Natural killer cell (primary cell): ENCODE measurements around the gene KRTAP10-8. TPM values are rescaled to one million over a fixed set of nuclear protein-coding genes. Genes with fewer than 3 reads are reported as not detected.
A peak's percentile ranks its signal among the peaks of the same experiment; 100 is the strongest.
"Not testable (repeated sequence)": the region's sequence is repeated elsewhere in the genome, so short reads cannot be mapped to it uniquely, and the experiment has no call there.

Experiments used
- ATAC-seq, 3 donors: fragments of 150-1000 bp in 2 of 3; fragments of 200-7000 bp in 1 of 3; cut with Tn5 transposase; 1 replicate in 1 of 3; 2 replicates in 2 of 3; pipeline ENCODE4 v1.10.0; 2021; ENCODE audit warnings: mild to moderate bottlenecking in 2 of 3, moderate library complexity in 2 of 3
- DNase-seq, 2 donors: peaks; one replicate each; pipeline versions ENCODE4 v3.0.0 to v3.0.0-alpha.2; 2013 to 2021; ENCODE audit warnings: mixed read lengths in 1 of 2
- H3K27ac ChIP-seq: one replicate; pipeline ENCODE4 v1.5.1; 2013; ENCODE audit warnings: mild to moderate bottlenecking, low read length
- H3K27me3 ChIP-seq: one replicate; pipeline ENCODE4 v1.6.1; 2013; ENCODE audit warnings: low read length; ENCODE audit not compliant: control insufficient read depth, insufficient read depth
- H3K36me3 ChIP-seq: one replicate; pipeline ENCODE4 v1.6.1; 2013; ENCODE audit warnings: low read length; ENCODE audit not compliant: control insufficient read depth, insufficient read depth
- H3K4me1 ChIP-seq: one replicate; pipeline ENCODE4 v1.6.1; 2013; ENCODE audit warnings: low read length; ENCODE audit not compliant: control insufficient read depth, insufficient read depth
- H3K4me3 ChIP-seq: one replicate; pipeline ENCODE4 v1.5.1; 2013; ENCODE audit warnings: low read length
- H3K9me3 ChIP-seq: one replicate; pipeline ENCODE4 v1.6.1; 2013; ENCODE audit warnings: low read length; ENCODE audit not compliant: control insufficient read depth, insufficient read depth
- H3K27ac Mint-ChIP-seq, 2 donors: one replicate each; pipeline ENCODE4 v1.8.0; 2022; ENCODE audit warnings: mild to moderate bottlenecking in 2 of 2, mixed read lengths in 2 of 2, moderate library complexity in 1 of 2
- H3K27me3 Mint-ChIP-seq, 2 donors: one replicate each; pipeline ENCODE4 v1.8.0; 2022; ENCODE audit warnings: low read depth in 2 of 2, mixed read lengths in 2 of 2
- H3K36me3 Mint-ChIP-seq: one replicate; pipeline ENCODE4 v1.8.0; 2022; ENCODE audit warnings: mixed read lengths
- H3K4me1 Mint-ChIP-seq, 2 donors: one replicate each; pipeline ENCODE4 v1.8.0; 2022; ENCODE audit warnings: mixed read lengths in 2 of 2
- H3K4me3 Mint-ChIP-seq: one replicate; pipeline ENCODE4 v1.8.0; 2022; ENCODE audit warnings: mild to moderate bottlenecking, moderate library complexity, mixed read lengths
- H3K9me3 Mint-ChIP-seq, 2 donors: one replicate each; pipeline ENCODE4 v1.8.0; 2022; ENCODE audit warnings: mixed read lengths in 2 of 2
- CTCF ChIP-seq: fragments of 200-600 bp; IDR thresholded peaks from one replicate; pipeline ENCODE4 v1.8.0; 2022; ENCODE audit warnings: antibody characterized with exemption
- WGBS: methylation state at CpG from one replicate; pipeline ENCODE4 v1.1.7; 2013; ENCODE audit warnings: missing lambda C conversion rate; ENCODE audit not compliant: insufficient coverage; 5-methylcytosine and 5-hydroxymethylcytosine counted together
- intact Hi-C: fragments of 100-400 bp; cut with micrococcal nuclease; formaldehyde crosslinking; loops from one replicate; pipeline ENCODE4 v1.14.2; 2022
- total RNA-seq, 4 donors: library from RNA; stranded (reverse); fragments of 120-200 nt in 1 of 4; gene quantifications; one replicate each; pipeline versions ENCODE4 v1.2.3 to v1.2.4, GENCODE V29; 2013 to 2022

KRTAP10-8 gene
- total RNA-seq, 3 donors from 2014 or later (not counting 1 experiment from before 2014, with no cell fraction given) = not detected

GRCh38 chr21:44609193-44609592 is 2.7 kb upstream of the KRTAP10-8 start:
- Mint-ChIP-seq H3K27ac (no peak overlapping the region), H3K27me3 (peaks cover 26 to 49% of the 10 kb centered on the region in 2 donors), H3K9me3 (peaks cover 2 to 14% of the 10 kb centered on the region in 2 donors), H3K4me3 (no peak overlapping the region), H3K36me3 (peaks cover 15% of the 10 kb centered on the region), H3K4me1 (peaks cover 0 to 12% of the 10 kb centered on the region in 2 donors)
- no peak for DNase-seq
- Histone ChIP-seq H3K27me3 (no peaks in the 10 kb centered on the region), H3K4me3 (no peak overlapping the region), H3K9me3 (peaks cover 27% of the 10 kb centered on the region), H3K4me1 (peaks cover 9% of the 10 kb centered on the region), H3K36me3 (no peaks in the 10 kb centered on the region), H3K27ac (no peak overlapping the region)
- no peak for TF ChIP-seq CTCF
- intact Hi-C loops = no loop called here
- no peak for ATAC-seq

GRCh38 chr21:44610157-44610843 is 1.6 kb upstream of the KRTAP10-8 start:
- intact Hi-C loops, H3K4me3 Mint-ChIP-seq, H3K27ac Mint-ChIP-seq, H3K27me3 ChIP-seq, H3K4me3 ChIP-seq, H3K4me1 ChIP-seq, ATAC-seq, DNase-seq, H3K27ac ChIP-seq, H3K36me3 ChIP-seq: not testable (repeated sequence)
- H3K9me3 ChIP-seq = peaks cover 27% of the 10 kb centered on the region
- Mint-ChIP-seq H3K4me1 (peaks cover 0 to 12% of the 10 kb centered on the region in 2 donors), H3K9me3 (peaks cover 2 to 14% of the 10 kb centered on the region in 2 donors), H3K36me3 (peaks cover 15% of the 10 kb centered on the region), H3K27me3 (peaks cover 22 to 38% of the 10 kb centered on the region in 2 donors)
- 96% methylated on average over 7 of the region's 7 CpGs for WGBS

DNA sequence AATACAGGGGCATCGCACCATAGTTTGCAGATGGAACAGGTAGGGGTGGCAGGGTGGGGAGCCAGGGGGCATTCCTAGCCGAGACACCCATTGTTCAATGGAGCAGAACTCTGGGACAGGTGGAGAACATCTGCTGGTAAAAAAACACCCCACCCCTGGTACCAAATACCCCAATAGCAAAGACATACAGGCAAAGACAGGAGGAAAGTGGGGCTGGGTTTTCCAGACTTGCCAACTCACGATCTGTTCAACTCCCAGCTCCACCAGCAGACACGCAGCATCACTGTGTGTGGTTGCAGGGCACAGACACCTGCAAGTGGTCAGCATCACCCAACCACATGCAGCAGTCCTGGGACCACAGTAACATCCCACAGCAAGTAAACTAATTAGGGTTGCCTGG is 328 bp upstream of the KRTAP10-8 start:
- Mint-ChIP-seq H3K27ac (no peak overlapping the region), H3K27me3 (peaks cover 17 to 26% of the 10 kb centered on the region in 2 donors), H3K4me3 (no peak overlapping the region), H3K36me3 (peaks cover 15% of the 10 kb centered on the region), H3K9me3 (peaks cover 2 to 14% of the 10 kb centered on the region in 2 donors), H3K4me1 (peaks cover 0 to 18% of the 10 kb centered on the region in 2 donors)
- no peaks in the 10 kb centered on the region for H3K36me3 ChIP-seq
- ATAC-seq (peak in 1 of 3 donors; percentile 36), DNase-seq (no peak)
- intact Hi-C loops = no loop called here
- no peak overlapping the region for H3K27ac ChIP-seq
- TF ChIP-seq CTCF = no peak
- H3K4me3 ChIP-seq = no peak overlapping the region
- 91% methylated on average over 4 of the region's 4 CpGs for WGBS
- peaks cover 27% of the 10 kb centered on the region for H3K9me3 ChIP-seq
- H3K27me3 ChIP-seq = no peaks in the 10 kb centered on the region
- peaks cover 15% of the 10 kb centered on the region for H3K4me1 ChIP-seq

DNA sequence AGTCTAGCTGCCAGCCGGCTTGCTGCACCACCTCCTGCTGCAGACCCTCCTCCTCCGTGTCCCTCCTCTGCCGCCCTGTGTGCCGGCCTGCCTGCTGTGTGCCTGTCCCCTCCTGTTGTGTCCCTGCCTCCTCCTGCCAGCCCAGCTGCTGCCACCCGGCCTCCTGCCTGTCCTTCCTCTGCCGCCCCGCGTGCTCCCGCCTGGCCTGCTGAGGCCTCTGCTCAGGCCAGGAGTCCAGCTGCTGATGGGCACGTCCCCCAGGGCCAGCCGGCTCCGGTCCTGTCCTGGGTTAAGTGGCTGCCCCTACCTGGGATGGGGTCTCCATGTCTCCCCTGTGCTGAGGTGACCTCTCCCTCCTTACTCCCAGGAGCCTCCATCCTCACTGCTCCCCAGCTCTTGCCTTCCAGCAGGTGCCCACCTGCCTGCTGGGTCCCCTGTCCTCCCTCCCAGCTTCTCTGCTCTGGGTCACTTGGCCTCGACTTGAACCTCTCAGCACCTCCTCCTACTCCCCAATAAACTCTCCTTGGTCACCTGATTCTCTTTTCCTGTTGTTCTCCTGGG is 870 bp downstream of the KRTAP10-8 start:
- Histone ChIP-seq H3K4me3 (no peak overlapping the region), H3K27ac (no peak overlapping the region), H3K36me3 (no peaks in the 10 kb centered on the region), H3K4me1 (peaks cover 15% of the 10 kb centered on the region), H3K27me3 (no peaks in the 10 kb centered on the region), H3K9me3 (peaks cover 27% of the 10 kb centered on the region)
- H3K27ac Mint-ChIP-seq = no peak overlapping the region
- DNase-seq (no peak), ATAC-seq (no peak)
- H3K4me3 Mint-ChIP-seq = no peak overlapping the region
- intact Hi-C loops = no loop called here
- no peak for TF ChIP-seq CTCF
- H3K36me3 Mint-ChIP-seq = peaks cover 15% of the 10 kb centered on the region
- 88% methylated on average over 13 of the region's 13 CpGs for WGBS
- H3K4me1 Mint-ChIP-seq = peaks cover 1 to 20% of the 10 kb centered on the region in 2 donors
- H3K27me3 Mint-ChIP-seq = peaks cover 11 to 19% of the 10 kb centered on the region in 2 donors
- H3K9me3 Mint-ChIP-seq = peaks cover 2 to 14% of the 10 kb centered on the region in 2 donors
